ENCODE data around the gene CHAT.

CHAT gene

DNA sequence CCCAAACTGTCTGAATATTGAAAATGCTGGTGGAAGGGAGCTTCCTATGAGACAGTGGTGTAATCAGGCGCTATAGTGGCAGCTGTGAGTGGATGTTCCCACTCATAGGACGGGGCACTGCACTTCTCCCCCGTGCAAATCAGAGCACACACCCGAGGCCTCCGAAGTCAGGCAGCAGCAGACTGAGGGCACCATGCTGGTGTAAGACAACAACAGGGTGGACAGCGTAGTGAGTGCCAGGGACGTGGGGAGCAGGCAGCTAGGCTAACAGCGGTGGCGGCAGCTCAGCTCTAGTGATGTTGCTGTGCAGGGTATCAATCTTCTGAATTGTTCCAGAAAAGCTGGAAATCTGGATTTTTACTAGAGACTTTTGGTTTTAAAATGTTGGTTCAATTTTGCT, 84.8 kb downstream of the CHAT start:
- DNase-seq (ENCODE audit: low spot score): no peak
- ChIA-PET CTCF (interaction anchor here (0.6 to 1.6 kb wide), 3 partner anchors 11 to 202 kb away, joined by 3 to 4 read pairs (median 3); no protein-coding TSS in a partner anchor), POLR2A (ENCODE audit: low non-redundant PET) (no interaction called here)
- no peak for TF ChIP-seq CTCF (conservative IDR thresholded peaks at IDR 0.05; ENCODE audit: low read depth)
- no peak overlapping the region for H3K27ac ChIP-seq

GRCh38 chr10:49700211-49700610, 86.4 kb downstream of the CHAT start:
- H3K27ac ChIP-seq: no peak overlapping the region
- ChIA-PET POLR2A (ENCODE audit: low non-redundant PET) (no interaction called here), CTCF (interaction anchor here (0.6 to 1.6 kb wide), 2 partner anchors 19 to 913 kb away, joined by 3 to 7 read pairs; no protein-coding TSS in a partner anchor)
- no peak for DNase-seq (ENCODE audit: low spot score)
- no peak for TF ChIP-seq CTCF (conservative IDR thresholded peaks at IDR 0.05; ENCODE audit: low read depth)

GRCh38 chr10:49700997-49701396, 87.2 kb downstream of the CHAT start:
- ChIA-PET POLR2A (ENCODE audit: low non-redundant PET) (no interaction called here), CTCF (interaction anchor here (0.6 kb wide), 1 partner anchor 12 kb away, joined by 3 read pairs; no protein-coding TSS in a partner anchor)
- no peak for DNase-seq (ENCODE audit: low spot score)
- TF ChIP-seq CTCF (conservative IDR thresholded peaks at IDR 0.05; ENCODE audit: low read depth): no peak
- no peak overlapping the region for H3K27ac ChIP-seq

GRCh38 chr10:49707585-49707984, 93.7 kb downstream of the CHAT start:
- DNase-seq (ENCODE audit: low spot score): no peak
- CTCF ChIA-PET: no interaction called here
- POLR2A ChIA-PET (ENCODE audit: low non-redundant PET): no interaction called here
- TF ChIP-seq CTCF (conservative IDR thresholded peaks at IDR 0.05; ENCODE audit: low read depth): no peak
- no peak overlapping the region for H3K27ac ChIP-seq

- no peak for DNase-seq (ENCODE audit: low spot score)
- TF ChIP-seq CTCF (conservative IDR thresholded peaks at IDR 0.05; ENCODE audit: low read depth): no peak
- H3K27ac ChIP-seq: no peak overlapping the region
- POLR2A ChIA-PET (ENCODE audit: low non-redundant PET): no interaction called here
- CTCF ChIA-PET: interaction anchor here (0.6 kb wide), 1 partner anchor 12 kb away, joined by 4 read pairs; no protein-coding TSS in a partner anchor
Measured at GRCh38 chr10:49709934-49710333, 96.1 kb downstream of the CHAT start.

DNA sequence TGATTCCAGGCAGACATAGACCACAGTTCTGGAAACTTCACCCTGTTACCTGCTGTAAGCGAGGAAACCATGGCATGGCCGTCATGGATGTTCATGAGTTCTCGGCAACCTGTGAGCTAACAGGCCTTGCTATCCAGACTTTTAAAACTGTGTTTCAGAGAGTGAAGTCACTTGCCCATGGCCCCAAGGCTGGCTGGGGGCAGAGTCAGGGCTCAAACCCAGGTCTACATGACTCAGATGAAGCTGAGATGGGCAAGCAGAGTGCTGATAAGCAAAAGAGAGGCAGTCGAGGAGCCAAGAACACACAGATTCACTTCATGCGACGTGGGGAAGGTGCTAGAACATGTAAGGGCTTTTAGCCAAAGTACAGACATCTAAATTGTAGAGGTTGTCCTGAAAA, 97.1 kb downstream of the CHAT start:
- no peak for DNase-seq (ENCODE audit: low spot score)
- CTCF ChIA-PET: interaction anchor here (0.6 kb wide), 1 partner anchor 92 kb away, joined by 3 read pairs; no protein-coding TSS in a partner anchor
- TF ChIP-seq CTCF (conservative IDR thresholded peaks at IDR 0.05; ENCODE audit: low read depth): no peak

More for the DNA sequence above, 97.1 kb downstream of the CHAT start:
- H3K27ac ChIP-seq: no peak overlapping the region
- POLR2A ChIA-PET (ENCODE audit: low non-redundant PET): no interaction called here
